ENCODE measurements around the gene FSTL5. TPM values are rescaled to one million over a fixed set of nuclear protein-coding genes. Genes with fewer than 3 reads are reported as not detected.

The FSTL5 gene
- total RNA-seq, 2 donors from 2014 or later, result not detected

- no peaks in the 10 kb centered on the region for H3K4me1 ChIP-seq (ENCODE audit: control insufficient read depth in 1 of 2, low read depth in 2 of 2)
Measured at GRCh38 chr4:161651586-161651985, 512.2 kb downstream of the FSTL5 start.

GRCh38 chr4:161650812-161651211 is 513.0 kb downstream of the FSTL5 start:
- no peak for ATAC-seq (ENCODE audit: insufficient number of reproducible peaks, low FRiP score, low read depth)
- no peaks in the 10 kb centered on the region for H3K4me1 ChIP-seq (ENCODE audit: control insufficient read depth in 1 of 2, low read depth in 2 of 2)
- no peaks in the 10 kb centered on the region for H3K27me3 ChIP-seq (replicated peaks; ENCODE audit: insufficient read depth)
- H3K27ac ChIP-seq, result no peak overlapping the region
- no peaks in the 10 kb centered on the region for H3K36me3 ChIP-seq
- no peak for DNase-seq (ENCODE audit: low spot score)
- no peak overlapping the region for H3K4me3 ChIP-seq
- H3K9me3 ChIP-seq, result no peaks in the 10 kb centered on the region
- TF ChIP-seq CTCF (IDR thresholded peaks at IDR 0.05), result no peak

More at GRCh38 chr4:161651586-161651985, 512.2 kb downstream of the FSTL5 start:
- no peaks in the 10 kb centered on the region for H3K9me3 ChIP-seq
- H3K27ac ChIP-seq, result no peak overlapping the region
- ATAC-seq (ENCODE audit: insufficient number of reproducible peaks, low FRiP score, low read depth) (no peak), DNase-seq (ENCODE audit: low spot score) (no peak)
- no peaks in the 10 kb centered on the region for H3K27me3 ChIP-seq (replicated peaks; ENCODE audit: insufficient read depth)
- no peaks in the 10 kb centered on the region for H3K36me3 ChIP-seq
- no peak overlapping the region for H3K4me3 ChIP-seq
- TF ChIP-seq CTCF (IDR thresholded peaks at IDR 0.05), result no peak

- Histone ChIP-seq H3K9me3 (no peaks in the 10 kb centered on the region), H3K27me3 (replicated peaks; ENCODE audit: insufficient read depth) (no peaks in the 10 kb centered on the region), H3K36me3 (no peaks in the 10 kb centered on the region), H3K4me3 (no peak overlapping the region), H3K4me1 (ENCODE audit: control insufficient read depth in 1 of 2, low read depth in 2 of 2) (no peaks in the 10 kb centered on the region), H3K27ac (no peak overlapping the region)
- no peak for ATAC-seq (ENCODE audit: insufficient number of reproducible peaks, low FRiP score, low read depth)
- DNase-seq (ENCODE audit: low spot score), result no peak
- no peak for TF ChIP-seq CTCF (IDR thresholded peaks at IDR 0.05)
Measured at GRCh38 chr4:161647757-161648156, 516.0 kb downstream of the FSTL5 start.

- Histone ChIP-seq H3K27me3 (replicated peaks; ENCODE audit: insufficient read depth) (no peaks in the 10 kb centered on the region), H3K27ac (no peak overlapping the region), H3K4me3 (no peak overlapping the region), H3K9me3 (no peaks in the 10 kb centered on the region), H3K4me1 (ENCODE audit: control insufficient read depth in 1 of 2, low read depth in 2 of 2) (no peaks in the 10 kb centered on the region), H3K36me3 (no peaks in the 10 kb centered on the region)
- DNase-seq (ENCODE audit: low spot score) (no peak), ATAC-seq (ENCODE audit: insufficient number of reproducible peaks, low FRiP score, low read depth) (no peak)
- TF ChIP-seq CTCF (IDR thresholded peaks at IDR 0.05), result no peak
Measured at GRCh38 chr4:161642708-161643107, 521.1 kb downstream of the FSTL5 start.

- Histone ChIP-seq H3K27ac (no peak overlapping the region), H3K4me1 (ENCODE audit: control insufficient read depth in 1 of 2, low read depth in 2 of 2) (no peaks in the 10 kb centered on the region), H3K4me3 (no peak overlapping the region), H3K27me3 (replicated peaks; ENCODE audit: insufficient read depth) (no peaks in the 10 kb centered on the region), H3K9me3 (no peaks in the 10 kb centered on the region), H3K36me3 (no peaks in the 10 kb centered on the region)
- no peak for DNase-seq (ENCODE audit: low spot score)
- TF ChIP-seq CTCF (IDR thresholded peaks at IDR 0.05), result no peak
- ATAC-seq (ENCODE audit: insufficient number of reproducible peaks, low FRiP score, low read depth), result no peak
Measured at GRCh38 chr4:161629694-161630441, 533.9 kb downstream of the FSTL5 start.

Measured in thoracic aorta (tissue), 2 donors.